Kidney (tissue), 14 donors: Measurements from ENCODE around the gene TPPP. TPM values are rescaled to one million over a fixed set of nuclear protein-coding genes. Genes with fewer than 3 reads are reported as not detected.

ENCODE experiments used
- DNase-seq, 5 donors: peaks; one replicate each; pipeline ENCODE4 v3.0.0-alpha.2; 2013 to 2020
- FAIRE-seq: peaks from 2 replicates; lab custom pipeline; 2012; peaks lifted over from hg19 to GRCh38; lab: Jason Lieb, UNC
- H3K27ac ChIP-seq, 2 donors: one replicate each; pipeline ENCODE4 v1.7.0; 2013; ENCODE audit warnings: low read depth in 2 of 2, low read length in 2 of 2, inconsistent platforms in 1 of 2
- H3K27me3 ChIP-seq: one replicate; pipeline ENCODE4 v1.7.1; 2013; ENCODE audit warnings: low read length, inconsistent platforms; ENCODE audit not compliant: control insufficient read depth, insufficient read depth
- H3K36me3 ChIP-seq, 3 donors: one replicate each; pipeline versions ENCODE4 v1.7.0 to v1.7.1; 2013; ENCODE audit warnings: low read length in 3 of 3, control low read depth in 1 of 3, inconsistent platforms in 1 of 3; ENCODE audit not compliant: insufficient read depth in 3 of 3, control insufficient read depth in 2 of 3
- H3K4me1 ChIP-seq, 3 donors: one replicate each; pipeline versions ENCODE4 v1.7.0 to v1.7.1; 2013; ENCODE audit warnings: low read length in 3 of 3, inconsistent platforms in 1 of 3, low read depth in 1 of 3; ENCODE audit not compliant: control insufficient read depth in 2 of 3, insufficient read depth in 2 of 3
- H3K4me3 ChIP-seq, 3 donors: one replicate each; pipeline versions ENCODE4 v1.7.0 to v1.8.1; 2013; ENCODE audit warnings: low read length in 3 of 3, control low read depth in 1 of 3, inconsistent platforms in 1 of 3
- H3K9ac ChIP-seq, 3 donors: one replicate each; pipeline versions ENCODE4 v1.7.0 to v1.7.1; 2013; ENCODE audit warnings: low read length in 3 of 3, control low read depth in 1 of 3, inconsistent platforms in 1 of 3
- H3K9me3 ChIP-seq, 3 donors: one replicate each; pipeline versions ENCODE4 v1.7.0 to v1.7.1; 2013; ENCODE audit warnings: low read length in 3 of 3, control low read depth in 1 of 3, inconsistent platforms in 1 of 3; ENCODE audit not compliant: control insufficient read depth in 2 of 3, insufficient read depth in 1 of 3
- CTCF ChIP-seq: IDR thresholded peaks from 3 replicates; pipeline ENCODE4 v1.5.1; 2012; ENCODE audit warnings: mild to moderate bottlenecking, moderate library complexity, borderline replicate concordance; ENCODE audit not compliant: insufficient read depth; ENCODE audit errors: extremely low read depth
- intact Hi-C: fragments of 100-400 bp; cut with DNase I; formaldehyde crosslinking; loops from one replicate; pipeline ENCODE4 v1.11.1; 2022
- polyA plus RNA-seq: library from polyadenylated mRNA; stranded (reverse); fragments of 350-450 nt; fragmentation: Illumina TruSeq; extraction: RNeasy Lipid Tissue Mini Kit (QIAGEN cat#74804); gene quantifications from one replicate; pipeline ENCODE4 v1.2.3, GENCODE V29; 2014; ENCODE audit warnings: low read depth, low replicate concordance; ENCODE audit not compliant: insufficient read depth
- total RNA-seq: library from RNA; stranded (reverse); fragmentation: NEBNext Ultra II Directional; extraction: Animal tissue kit (Norgen Biotek cat#: 25700); gene quantifications from one replicate; pipeline ENCODE4 v1.2.1, GENCODE V29; 2021
- donor health status: control.
- donor health status: control.
- donor health status: control.
- donor health status: control.
- donor health status: control.
- donor health status: DM: yes; HTN: yes; CAD: no.
- donor health status: Normal renal cell carcinoma (clear cell type).

The TPPP gene
- total and polyA plus RNA-seq, 2 donors from 2014 or later: 5.8 to 6.9 TPM

GRCh38 chr5:640461-641330, 52.5 kb downstream of the TPPP start:
- Histone ChIP-seq H3K4me3 (no peak overlapping the region), H3K36me3 (peaks cover 0 to 6% (median 3%) of the 10 kb centered on the region in 3 donors), H3K9ac (no peak overlapping the region), H3K27me3 (no peaks in the 10 kb centered on the region), H3K27ac (no peak overlapping the region), H3K9me3 (no peaks in the 10 kb centered on the region), H3K4me1 (no peaks in the 10 kb centered on the region)
- no peak for DNase-seq
- intact Hi-C loops: no loop called here
- FAIRE-seq: no peak
- no peak for TF ChIP-seq CTCF

GRCh38 chr5:639584-640213, 53.5 kb downstream of the TPPP start:
- no peak overlapping the region for H3K9ac ChIP-seq
- H3K27ac ChIP-seq: no peak overlapping the region
- H3K9me3 ChIP-seq: no peaks in the 10 kb centered on the region
- H3K27me3 ChIP-seq: no peaks in the 10 kb centered on the region
- intact Hi-C loops: no loop called here
- H3K4me3 ChIP-seq: no peak overlapping the region
- FAIRE-seq (no peak), DNase-seq (no peak)
- TF ChIP-seq CTCF: no peak
- H3K36me3 ChIP-seq: peaks cover 0 to 9% (median 6%) of the 10 kb centered on the region in 3 donors
- H3K4me1 ChIP-seq: no peaks in the 10 kb centered on the region

GRCh38 chr5:639253-639530, 54.0 kb downstream of the TPPP start:
- intact Hi-C loops: no loop called here
- DNase-seq (peak in 1 of 5 donors; percentile 11), FAIRE-seq (no peak)
- no peaks in the 10 kb centered on the region for H3K4me1 ChIP-seq
- TF ChIP-seq CTCF: no peak
- no peaks in the 10 kb centered on the region for H3K9me3 ChIP-seq
- peaks cover 0 to 10% (median 6%) of the 10 kb centered on the region in 3 donors for H3K36me3 ChIP-seq
- H3K4me3 ChIP-seq: no peak overlapping the region
- no peak overlapping the region for H3K27ac ChIP-seq
- H3K9ac ChIP-seq: no peak overlapping the region
- H3K27me3 ChIP-seq: no peaks in the 10 kb centered on the region
